DMS79 treated with DMSO at 0.1 percent for 48 hours (cell line): Measurements from ENCODE around the gene ATP2C1.
A peak's percentile ranks its signal among the peaks of the same experiment; 100 is the strongest.
"Not testable (repeated sequence)": the region's sequence is repeated elsewhere in the genome, so short reads cannot be mapped to it uniquely, and the experiment has no call there.

Source experiments
- DNase-seq: peaks from one replicate; lab custom pipeline; 2025; lab: John Stamatoyannopoulos, UW

ATP2C1 gene, protein sequence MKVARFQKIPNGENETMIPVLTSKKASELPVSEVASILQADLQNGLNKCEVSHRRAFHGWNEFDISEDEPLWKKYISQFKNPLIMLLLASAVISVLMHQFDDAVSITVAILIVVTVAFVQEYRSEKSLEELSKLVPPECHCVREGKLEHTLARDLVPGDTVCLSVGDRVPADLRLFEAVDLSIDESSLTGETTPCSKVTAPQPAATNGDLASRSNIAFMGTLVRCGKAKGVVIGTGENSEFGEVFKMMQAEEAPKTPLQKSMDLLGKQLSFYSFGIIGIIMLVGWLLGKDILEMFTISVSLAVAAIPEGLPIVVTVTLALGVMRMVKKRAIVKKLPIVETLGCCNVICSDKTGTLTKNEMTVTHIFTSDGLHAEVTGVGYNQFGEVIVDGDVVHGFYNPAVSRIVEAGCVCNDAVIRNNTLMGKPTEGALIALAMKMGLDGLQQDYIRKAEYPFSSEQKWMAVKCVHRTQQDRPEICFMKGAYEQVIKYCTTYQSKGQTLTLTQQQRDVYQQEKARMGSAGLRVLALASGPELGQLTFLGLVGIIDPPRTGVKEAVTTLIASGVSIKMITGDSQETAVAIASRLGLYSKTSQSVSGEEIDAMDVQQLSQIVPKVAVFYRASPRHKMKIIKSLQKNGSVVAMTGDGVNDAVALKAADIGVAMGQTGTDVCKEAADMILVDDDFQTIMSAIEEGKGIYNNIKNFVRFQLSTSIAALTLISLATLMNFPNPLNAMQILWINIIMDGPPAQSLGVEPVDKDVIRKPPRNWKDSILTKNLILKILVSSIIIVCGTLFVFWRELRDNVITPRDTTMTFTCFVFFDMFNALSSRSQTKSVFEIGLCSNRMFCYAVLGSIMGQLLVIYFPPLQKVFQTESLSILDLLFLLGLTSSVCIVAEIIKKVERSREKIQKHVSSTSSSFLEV

DNA sequence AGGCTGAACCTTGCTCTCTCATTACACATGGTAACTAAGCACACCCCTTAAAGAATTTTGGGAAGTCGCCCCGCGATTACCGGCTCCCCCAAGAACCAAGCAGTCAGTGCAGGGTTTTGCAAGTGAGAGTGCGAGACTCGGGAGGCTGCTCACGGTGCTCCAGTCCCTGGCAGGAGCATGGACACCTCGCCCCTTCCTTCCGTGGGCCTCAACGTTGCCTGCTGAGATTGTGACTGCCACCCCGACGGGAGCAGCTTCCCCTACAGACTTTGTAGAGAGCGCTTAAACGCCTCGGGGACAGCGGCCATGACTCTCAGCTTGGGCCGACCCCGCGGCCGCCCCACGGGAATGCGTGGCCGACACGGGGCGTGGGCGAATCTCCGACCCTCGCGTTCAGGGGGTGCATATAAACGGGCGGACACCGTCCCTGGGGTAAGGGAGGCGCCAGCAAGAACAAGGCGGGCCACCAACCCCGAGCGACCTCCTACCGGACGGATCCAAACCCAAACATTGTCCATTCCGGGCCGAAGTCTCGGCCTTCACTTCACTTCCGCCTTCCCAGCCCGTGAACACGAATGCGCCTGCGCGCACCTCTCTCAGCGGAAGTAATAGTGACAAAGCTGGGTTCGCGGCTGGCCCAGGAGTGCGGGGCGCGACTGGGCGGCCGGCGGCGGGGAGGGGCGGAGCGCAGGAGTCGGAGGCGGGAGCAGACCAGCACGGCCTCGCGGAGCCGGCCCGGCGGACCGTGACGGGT lies at the start of gene ATP2C1:
ATP2C1 (plus strand) TSS at position 709 of the 754 bp plus-strand sequence. CDS start 686 bp downstream, outside the sequence.
- peak; percentile 96 for DNase-seq

DNA sequence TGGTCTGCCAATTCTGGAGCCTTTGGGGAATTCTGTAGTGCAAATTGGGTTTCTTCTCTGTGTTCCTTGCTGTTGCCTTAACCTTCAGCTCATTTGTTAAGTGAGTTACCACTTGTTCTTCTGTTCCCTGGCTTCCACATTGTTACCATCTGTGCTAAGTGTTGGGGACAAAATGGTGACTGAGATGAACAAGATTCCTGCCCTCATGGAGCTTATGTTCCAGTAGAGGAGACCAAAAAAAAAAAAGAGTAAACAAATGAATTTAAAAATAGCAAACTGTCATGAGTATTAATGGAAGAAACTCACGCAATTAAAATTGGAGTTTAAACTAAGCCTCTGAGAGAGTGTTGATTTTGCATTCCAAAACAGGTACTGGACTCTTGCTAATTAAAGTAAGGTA lies 49.4 kb upstream of the ATP2C1 start:
- DNase-seq: no peak

DNA sequence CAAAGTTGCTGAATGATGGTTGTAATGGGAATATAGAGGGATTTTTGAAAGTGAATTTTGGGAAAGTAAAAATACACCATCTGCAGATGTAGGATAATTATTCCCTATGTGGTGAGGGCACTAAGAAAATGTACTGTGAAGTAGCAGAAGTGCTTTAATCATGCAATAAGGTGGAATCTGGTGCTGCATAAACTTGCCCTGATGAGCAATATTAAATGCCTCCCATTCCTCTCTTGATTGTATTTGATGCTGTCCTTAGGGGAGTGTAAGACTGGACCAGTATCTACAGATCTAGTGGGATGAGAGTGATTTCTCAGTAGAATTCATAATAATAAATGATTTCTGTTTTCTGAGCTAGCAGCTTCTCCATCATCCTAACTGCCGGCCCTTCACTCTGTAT lies 47.7 kb upstream of the ATP2C1 start:
- DNase-seq: no peak

DNA sequence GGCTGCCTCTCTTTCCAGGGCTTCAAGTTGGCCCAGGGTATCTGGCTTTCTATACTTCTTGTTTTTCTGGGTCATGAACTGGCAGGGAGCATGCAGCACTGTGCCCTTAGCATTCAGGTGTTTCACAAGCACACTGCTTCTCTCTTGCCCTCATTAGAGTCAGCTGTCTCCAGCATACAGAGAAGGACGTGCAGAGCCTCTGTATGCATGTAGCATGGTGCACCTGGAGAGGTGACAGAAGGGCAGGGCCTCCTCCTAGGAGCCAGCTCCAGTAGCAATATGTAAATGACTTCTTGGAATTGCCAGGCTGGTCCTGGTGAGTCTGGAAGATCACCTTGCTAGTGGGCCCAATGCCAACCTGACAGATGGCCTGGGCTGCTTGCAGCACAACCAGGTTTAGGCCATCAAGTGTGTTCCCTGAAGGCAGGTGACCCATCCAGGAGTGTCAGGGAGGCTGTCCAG lies 44.8 kb upstream of the ATP2C1 start:
- DNase-seq: peak; percentile 93

DNA sequence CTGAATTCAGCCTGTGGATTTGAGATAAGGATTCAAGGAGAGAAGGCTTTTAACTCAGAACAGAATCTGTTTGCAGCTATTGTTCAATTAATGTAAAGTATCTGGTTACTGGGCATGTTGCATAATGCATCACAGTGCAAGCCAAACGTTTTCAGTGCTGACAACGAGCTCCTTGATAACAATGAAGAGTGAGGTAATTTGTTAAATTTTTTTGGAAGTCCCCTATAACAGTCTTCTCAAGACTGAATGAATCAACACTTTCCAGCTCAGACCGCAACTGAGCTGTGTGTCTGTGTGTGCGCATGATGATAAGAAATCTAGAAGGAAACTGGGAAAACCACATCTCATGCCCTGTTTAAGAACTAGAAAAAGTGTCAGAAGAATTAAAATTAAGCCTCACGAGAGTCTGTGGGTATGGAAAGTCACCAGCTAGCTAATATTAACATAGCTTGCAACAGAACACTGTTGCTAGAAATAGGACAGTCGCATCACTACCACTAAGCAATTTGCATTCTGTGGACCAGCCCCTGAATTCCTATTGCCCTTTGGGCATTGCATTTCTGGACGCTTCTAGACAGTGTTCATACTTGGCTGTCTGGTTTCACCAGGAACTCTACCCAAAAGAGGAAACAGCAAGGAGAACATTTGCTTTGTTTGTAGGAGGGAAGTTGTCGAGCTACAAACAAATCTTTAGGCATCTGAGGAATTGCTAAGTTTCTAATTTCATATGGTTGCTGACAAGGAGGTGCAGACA lies 43.7 kb upstream of the ATP2C1 start:
- peak; percentile 83 for DNase-seq

DNA sequence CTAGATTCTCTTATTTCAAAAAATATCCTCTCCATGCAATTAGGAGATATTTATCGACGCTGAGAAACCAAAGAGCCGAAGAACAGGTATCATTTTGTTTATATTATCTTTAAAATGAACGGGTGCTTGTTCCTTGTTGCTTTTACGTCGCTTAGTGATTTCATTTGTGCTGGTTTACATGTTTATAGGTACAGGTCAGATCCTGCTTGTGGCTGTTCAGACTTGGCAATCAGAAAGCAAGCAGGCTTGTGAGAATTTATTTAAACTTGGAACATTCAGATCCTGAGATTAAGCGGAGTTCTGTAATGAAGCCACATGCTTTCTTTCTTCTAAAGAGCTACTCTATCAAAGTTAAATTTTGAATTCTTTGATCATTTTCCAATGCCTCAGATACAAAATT lies 43.0 kb upstream of the ATP2C1 start:
- DNase-seq: peak; percentile 78

DNA sequence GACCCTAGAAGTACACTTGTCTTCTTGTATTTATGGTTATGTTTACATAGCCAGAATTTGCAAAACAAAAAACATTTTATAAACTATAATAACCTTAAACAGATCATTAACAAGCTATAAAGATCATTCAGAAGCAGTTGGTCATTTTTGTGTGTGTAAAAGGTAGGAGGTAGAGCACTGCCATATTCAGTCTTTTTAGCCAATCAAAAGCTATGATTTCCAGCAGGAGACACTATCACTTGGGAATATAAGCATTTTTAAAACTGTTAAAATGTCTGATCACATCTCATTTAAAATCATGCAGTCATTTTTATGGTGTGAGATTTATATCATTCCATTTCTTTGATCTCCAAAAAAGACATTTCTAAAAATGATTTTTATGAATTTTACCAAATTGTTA lies 42.6 kb upstream of the ATP2C1 start:
- peak; percentile 33 for DNase-seq

DNA sequence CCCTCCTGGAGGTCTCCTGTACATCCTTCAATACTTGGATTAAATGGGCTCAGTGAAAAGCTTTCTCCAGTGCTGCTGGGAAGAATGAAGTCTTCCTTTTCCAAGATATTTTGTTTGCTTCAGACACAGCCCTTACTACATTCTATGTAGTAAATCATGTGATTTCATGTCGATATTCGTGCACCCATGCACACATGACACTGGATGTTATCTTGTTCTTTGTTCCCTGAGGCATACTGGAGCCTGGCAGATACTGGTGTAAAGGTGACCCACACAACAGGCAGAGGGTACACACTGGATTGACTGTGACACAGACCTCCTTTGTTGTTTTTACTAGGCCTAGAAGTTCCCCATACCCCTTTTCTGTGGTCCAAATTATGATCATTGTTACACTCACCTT lies 40.3 kb upstream of the ATP2C1 start:
- DNase-seq: no peak

DNA sequence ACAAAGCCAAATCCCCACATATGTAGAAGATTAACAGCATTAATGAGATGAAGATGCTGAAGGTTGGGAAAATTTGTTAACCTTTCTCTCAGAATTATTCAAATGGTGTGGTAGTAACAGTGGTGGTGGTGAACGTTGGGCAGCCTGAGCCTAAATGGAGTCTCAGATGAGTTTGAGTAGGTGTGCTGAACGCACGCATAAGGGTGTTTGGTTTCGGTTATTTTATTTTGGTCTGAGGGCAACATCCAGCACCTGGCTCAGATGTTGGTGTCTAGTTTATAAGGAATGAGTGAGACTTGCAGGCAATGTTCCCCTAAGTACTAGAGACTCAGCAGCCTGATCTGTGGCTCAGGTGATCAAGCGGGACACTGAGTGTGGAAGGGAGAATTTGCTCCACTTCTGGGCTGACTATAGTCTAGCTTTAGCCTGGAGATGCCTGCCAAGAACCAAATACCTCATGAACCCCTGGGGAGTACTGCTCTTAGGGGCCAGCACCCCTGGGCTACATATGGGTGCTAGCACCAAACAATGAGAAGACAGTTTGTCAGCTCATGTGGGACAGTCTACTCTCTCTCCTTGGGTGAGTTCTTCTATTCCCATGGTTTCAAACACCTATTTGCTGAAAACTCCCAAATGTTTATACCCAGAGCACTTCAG lies 39.5 kb upstream of the ATP2C1 start:
- no peak for DNase-seq

DNA sequence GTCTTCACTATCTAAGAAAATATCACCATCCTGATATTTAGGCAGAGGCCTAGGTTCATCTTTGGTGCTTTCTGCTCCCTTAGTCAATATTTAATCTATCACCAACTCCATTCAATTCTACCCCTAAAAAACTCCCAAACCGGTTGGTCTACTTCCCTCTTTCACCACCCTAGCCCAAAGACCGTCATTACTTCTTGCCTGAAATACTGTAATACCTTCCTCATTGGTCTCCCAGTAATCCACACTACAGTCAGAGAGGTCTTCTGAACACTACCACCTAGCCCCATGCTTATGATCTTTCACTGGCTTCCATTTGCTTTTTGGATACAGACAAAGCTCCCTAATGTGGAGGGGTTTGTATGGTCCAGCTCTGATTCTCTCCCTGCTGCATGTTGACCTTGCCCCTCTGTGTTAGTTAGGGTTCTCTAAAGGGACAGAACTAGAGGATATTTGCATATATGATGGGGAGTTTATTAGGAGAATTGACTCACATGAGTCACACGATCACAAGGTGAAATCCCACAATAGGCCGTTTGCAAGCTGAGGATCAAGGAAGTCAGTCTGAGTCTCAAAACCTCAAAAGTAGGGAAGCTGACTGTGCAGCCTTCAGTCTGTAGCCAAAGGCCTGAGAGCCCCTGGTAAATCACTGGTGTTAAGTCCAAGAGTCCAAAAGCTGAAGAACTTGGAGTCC lies 36.4 kb upstream of the ATP2C1 start:
- DNase-seq: no peak

DNA sequence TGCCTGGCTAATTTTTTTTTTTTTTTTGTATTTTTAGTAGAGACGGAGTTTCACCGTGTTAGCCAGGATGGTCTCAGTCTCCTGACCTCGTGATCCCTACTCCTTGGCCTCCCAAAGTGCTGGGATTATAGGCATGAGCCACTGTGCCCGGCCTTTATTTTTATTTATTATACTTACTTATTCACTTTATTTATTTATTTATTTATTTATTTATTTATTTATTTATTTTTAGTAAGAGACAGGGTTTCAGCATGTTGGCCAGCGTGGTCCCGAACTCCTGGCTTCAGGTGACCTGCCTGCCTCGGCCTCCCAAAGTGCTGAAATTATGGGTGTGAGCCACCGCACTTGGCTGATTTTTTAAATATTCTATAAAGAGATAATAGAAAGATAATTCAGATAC lies 31.8 kb upstream of the ATP2C1 start:
- DNase-seq: not testable (repeated sequence)

DNA sequence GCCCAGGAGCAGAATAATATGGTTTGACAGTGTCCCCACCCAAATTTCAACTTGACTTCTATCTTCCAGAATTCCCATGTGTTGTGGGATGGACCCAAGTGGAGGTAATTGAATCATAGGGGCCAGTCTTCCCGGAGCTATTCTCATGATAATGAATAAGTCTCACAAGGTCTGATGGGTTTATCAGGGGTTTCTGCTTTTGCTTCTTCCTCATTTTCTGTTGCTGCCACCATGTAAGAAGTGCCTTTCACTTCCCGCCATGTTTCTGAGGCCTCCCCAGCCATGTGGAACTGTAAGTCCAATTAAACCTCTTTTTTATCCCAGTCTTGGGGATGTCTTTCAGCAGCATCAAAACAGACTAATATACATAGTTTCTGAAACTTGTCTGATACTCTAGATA lies 28.4 kb upstream of the ATP2C1 start:
- DNase-seq: no peak

DNA sequence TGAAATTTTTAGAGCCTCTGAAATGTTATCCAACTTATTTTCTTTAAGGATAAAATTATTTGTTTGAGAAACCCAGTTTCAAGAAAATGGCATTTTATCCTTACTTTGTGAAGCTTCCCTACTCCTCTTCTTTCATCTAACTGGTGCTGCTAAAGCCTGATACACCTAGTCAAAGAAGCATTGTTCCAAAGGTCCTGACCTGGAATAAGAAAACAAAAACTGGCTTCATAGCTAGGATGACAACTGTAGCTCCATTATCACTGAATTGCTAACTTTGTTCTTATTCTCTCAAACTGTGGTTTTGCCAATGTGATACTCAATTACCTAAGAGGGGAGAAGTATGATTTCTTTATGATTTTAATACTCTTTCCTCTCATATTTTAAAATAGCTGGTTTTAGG lies 27.6 kb upstream of the ATP2C1 start:
- DNase-seq: no peak

DNA sequence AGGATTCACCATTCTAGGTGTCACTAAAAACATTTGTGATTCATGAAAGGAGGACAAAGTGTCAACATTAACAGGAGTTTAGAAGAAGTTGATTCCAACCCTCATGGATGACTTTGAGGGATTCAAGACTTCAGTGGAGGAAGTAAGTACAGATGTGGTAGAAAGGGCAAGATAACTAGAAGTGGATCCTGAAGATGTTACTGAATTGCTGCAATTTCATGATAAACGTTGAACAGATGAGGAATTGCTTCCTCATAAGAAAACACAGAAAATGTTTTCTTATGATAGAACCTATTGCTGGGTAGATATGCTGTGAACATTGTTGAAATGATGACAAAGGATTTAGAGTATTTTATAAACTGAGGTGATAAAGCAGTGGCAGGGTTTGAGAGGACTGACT lies 23.5 kb upstream of the ATP2C1 start:
- DNase-seq: no peak

DNA sequence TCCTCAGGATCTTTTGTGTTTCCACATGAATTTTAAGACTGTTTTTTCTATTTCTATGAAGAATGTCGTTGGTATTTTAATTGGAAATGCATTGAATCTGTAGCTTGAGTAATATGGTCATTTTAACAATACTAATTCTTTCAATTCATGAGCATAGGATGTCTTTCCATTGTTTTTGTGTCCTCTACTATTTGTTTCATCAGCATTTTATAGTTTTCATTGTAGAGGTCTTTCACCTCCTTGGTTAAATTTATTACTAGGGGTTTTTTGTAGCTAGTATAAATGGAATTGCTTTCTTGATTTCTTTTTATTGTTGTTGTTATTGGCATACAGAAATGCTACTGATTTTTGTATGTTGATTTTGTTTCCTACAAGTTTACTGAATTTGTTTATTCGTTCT lies 17.3 kb upstream of the ATP2C1 start:
- DNase-seq: no peak

DNA sequence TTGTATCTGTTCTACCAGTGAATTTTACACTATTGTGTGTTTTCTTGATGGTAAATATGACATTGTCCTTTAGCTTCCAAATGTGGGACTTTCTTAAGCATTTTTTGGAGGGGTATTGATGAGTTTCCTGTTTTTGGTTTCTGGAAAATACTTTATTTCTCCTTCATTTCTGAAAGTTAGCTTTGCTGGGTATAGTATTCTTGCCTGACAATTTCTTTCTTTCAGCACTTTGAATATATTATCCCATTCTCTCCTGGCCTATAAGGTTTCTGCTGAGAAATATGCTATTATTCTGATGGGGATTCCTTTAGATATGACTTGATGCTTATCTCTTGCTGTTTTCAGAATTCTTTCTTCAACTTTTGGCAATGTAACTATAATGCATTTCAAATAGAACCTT lies 15.4 kb upstream of the ATP2C1 start:
- no peak for DNase-seq

DNA sequence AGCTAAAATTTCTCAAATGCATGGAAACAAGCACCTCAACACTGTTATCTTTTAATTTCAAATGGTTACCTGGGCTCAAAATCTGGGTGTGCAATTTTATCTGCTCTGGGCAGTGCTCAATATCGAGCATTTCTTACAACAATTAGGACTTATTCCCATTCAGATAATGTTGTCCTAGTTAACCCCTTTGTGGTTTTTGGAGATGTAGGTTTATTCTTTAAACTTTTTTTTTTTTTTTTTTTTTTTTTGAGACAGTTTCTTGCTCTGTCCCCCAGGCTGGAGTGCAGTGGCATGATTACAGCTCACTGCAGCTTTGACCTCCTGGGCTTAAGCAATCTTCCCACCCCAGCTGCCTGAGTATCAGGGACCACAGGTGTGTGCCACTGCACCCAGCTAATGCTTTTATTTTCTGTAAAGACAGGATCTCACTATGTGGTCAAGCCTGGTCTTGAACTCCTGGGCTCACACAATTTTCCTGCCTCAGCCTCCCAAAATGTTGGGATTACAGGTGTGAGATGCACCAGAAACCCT lies 4.4 kb upstream of the ATP2C1 start:
- no peak for DNase-seq

DNA sequence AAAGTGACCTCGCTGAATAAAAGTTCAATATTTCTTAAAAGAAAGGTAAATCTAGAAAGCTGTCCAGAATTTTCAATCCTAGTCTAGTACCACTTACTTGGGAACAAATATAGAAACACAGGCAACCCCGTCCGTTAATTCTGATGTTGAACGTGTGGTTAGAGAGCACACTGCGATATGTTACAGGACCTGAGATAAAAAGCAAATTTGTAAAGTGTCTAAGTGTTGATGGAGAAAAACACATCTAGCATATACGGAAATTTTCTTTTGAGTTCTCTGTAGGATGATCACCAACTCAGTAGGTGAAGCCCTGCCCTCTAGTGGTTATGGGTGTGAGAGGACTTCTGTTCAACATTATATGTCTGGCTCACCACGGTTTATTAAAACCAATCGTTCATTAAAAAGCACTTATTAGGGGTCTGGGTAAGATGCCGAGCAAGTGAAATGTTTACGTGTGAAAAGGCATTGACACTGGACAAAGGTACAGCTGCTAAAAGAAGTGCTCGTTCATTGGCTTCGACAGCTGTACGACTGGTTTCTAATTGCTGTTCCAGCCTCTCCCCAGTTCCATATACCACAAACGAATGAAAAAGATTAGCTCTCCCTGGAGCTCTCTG lies 1.0 kb upstream of the ATP2C1 start:
- peak; percentile 89 for DNase-seq

DNA sequence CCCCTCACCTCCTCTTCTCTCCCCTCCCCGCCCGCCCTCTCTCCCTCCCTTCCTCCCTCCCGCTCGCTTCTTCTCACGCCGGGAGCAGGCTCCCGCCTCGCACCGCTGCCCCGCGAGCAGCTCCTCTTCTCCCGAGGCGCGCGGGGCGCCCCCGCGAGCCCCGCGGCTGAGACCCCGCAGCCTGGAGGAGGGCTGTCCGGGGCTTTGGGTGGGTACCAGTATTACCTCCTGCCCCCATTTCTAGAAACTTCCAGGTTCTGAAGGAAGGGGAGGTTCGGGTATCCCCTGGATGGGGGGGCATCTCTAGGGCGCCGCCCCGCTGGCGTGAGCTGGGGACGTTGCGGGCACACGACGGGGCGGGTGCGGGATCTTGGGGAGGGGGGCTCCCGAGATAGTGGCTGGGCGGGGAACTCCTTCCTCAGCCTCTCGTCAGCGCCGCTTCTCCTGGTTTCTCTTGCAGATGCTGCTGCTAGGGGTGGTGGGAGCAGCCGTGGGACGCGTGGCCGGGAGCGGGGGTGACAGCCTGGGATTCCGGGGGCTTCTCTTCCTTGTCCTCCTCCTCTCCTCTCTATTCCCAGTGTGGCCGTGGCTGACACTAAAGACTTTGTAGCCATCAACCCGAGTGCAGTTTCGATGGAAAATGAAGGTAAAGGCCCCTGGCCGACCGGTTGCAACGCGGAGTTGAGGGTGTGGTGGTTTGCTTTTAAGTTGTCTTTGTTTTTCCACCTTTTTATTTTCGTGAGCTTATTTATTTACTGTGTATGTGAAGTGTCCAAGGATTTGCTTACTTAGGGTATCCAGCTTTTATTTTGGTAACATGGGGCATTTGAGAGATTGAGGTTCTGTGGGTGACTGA lies 474 bp downstream of the ATP2C1 start:
- DNase-seq: peak; percentile 46
